ENCODE data around the gene SYK. TPM values are rescaled to one million over a fixed set of nuclear protein-coding genes. Genes with fewer than 3 reads are reported as not detected.

Gene SYK
- total RNA-seq, 2 donors from 2014 or later = 5.0 to 7.7 TPM

DNA sequence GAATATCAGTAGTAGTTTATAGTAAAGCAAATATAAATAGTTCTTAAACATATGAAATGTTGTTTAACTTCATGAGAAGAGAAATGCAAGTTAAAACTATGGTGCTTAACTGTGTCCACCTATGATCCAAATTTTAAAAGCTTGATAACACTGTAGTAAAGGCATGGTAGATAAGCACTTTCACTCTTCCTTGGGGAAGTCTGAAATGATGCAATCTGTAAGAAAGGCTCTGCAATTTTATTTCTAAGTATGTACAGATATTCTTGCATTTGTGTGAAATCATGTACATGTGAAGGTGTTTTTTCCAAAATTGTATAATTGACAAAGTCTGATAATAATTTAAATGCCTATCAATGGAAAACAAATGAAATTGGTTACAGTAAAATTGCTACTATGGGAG lies 66.9 kb downstream of the SYK start:
- no peak for DNase-seq
- no peak overlapping the region for H3K4me3 Mint-ChIP-seq

DNA sequence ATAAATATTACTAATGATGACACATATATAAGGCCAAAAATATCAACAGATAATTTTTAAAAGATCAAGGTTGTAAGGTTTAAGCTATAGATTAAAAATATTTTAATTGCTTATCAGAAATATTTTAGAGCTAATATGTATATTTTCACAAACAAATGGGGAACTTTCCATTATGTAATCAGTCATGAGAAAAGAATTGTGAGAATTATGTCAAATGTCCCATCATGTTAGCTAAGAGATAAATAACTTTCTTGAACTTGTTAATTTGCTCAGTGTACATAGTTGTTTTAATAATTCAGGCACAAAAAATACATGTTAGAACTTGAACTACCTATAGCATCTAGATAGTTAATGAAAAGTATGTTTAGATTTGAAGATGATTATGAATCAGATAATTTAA lies 67.7 kb downstream of the SYK start:
- Mint-ChIP-seq H3K27ac (no peak overlapping the region), H3K4me1 (peaks cover 9% of the 10 kb centered on the region), H3K36me3 (ENCODE audit: low read depth) (no peaks in the 10 kb centered on the region), H3K4me3 (no peak overlapping the region), H3K27me3 (peaks cover 21% of the 10 kb centered on the region)
- ATAC-seq (no peak), DNase-seq (no peak)
- no peaks in the 10 kb centered on the region for H3K9me3 ChIP-seq (ENCODE audit: control insufficient read depth, low read length, poor library complexity, severe bottlenecking)

More for the DNA sequence above, 66.9 kb downstream of the SYK start:
- Mint-ChIP-seq H3K27ac (no peak overlapping the region), H3K36me3 (ENCODE audit: low read depth) (no peaks in the 10 kb centered on the region), H3K27me3 (peaks cover 19% of the 10 kb centered on the region), H3K4me1 (peaks cover 11% of the 10 kb centered on the region)
- no peaks in the 10 kb centered on the region for H3K9me3 ChIP-seq (ENCODE audit: control insufficient read depth, low read length, poor library complexity, severe bottlenecking)
- no peak for ATAC-seq

DNA sequence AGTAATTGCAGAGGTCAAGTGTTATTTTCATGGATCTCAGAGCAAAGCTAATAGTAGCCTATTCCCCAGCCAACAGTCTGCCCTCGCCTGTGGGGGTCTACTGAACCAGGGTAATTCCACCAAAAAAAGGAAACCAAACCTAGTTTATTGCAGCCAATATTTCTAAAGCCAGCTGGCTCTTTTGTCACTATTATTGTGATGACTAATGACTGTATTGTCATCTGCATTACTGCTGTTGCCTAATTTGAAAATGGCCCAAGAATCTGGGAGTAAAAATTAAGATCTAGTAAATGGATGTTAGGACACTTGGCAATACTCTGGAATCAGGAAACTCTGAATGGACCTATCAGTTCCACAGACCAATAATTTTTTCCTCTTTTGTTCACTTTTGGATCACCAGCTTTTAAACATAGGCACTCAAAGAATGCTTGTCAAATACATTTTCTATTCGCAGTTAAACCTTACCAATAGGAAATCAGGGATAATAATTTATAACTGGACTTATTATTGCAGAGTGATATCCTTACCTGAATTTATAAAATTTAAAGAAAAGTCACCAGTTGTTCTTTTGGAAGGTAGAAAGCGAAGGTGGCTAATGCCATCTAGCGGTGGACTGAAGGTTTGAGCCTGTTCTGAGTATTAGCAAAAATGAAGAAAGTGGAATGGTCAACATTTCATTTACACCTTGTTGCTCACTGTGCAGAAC lies 69.2 kb downstream of the SYK start:
- no peak overlapping the region for H3K27ac Mint-ChIP-seq
- ATAC-seq = peak; percentile 46
- no peaks in the 10 kb centered on the region for H3K9me3 ChIP-seq (ENCODE audit: control insufficient read depth, low read length, poor library complexity, severe bottlenecking)
- H3K27me3 Mint-ChIP-seq = peaks cover 21% of the 10 kb centered on the region
- no peaks in the 10 kb centered on the region for H3K36me3 Mint-ChIP-seq (ENCODE audit: low read depth)
- no peaks in the 10 kb centered on the region for H3K4me1 Mint-ChIP-seq
- H3K4me3 Mint-ChIP-seq = no peak overlapping the region
- DNase-seq = no peak

DNA sequence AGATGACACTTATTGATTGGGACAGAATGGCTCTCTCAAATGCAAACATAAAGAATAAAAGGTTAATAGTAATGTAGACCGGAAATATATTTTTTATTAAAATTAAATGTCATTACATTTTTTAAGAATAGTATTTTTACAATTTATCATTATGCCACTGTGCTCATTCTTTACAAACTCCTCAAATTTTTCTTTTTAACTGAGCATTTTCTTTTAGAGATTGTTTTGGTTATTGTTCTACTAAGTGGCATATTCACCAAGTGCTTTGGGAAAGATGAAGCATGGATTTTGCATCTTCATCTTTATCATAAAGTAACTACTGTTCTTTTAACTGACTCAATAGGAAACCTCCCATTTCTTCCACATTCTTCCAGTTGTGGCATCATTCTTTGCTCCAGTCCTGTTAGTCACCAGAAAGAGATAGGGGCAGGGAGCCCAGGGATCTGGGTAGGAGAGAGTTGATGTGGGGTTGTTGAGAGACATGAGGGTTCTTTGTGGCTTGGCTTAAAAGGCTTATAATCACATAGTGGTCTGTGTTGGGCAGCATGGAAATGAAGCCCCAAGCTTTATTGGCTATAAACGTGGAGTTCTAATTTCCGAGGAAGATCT lies 69.8 kb downstream of the SYK start:
- no peak overlapping the region for H3K4me3 Mint-ChIP-seq
- no peaks in the 10 kb centered on the region for H3K9me3 ChIP-seq (ENCODE audit: control insufficient read depth, low read length, poor library complexity, severe bottlenecking)
- peaks cover 21% of the 10 kb centered on the region for H3K27me3 Mint-ChIP-seq
- no peaks in the 10 kb centered on the region for H3K4me1 Mint-ChIP-seq
- H3K27ac Mint-ChIP-seq = no peak overlapping the region
- ATAC-seq (no peak), DNase-seq (no peak)
- no peaks in the 10 kb centered on the region for H3K36me3 Mint-ChIP-seq (ENCODE audit: low read depth)

DNA sequence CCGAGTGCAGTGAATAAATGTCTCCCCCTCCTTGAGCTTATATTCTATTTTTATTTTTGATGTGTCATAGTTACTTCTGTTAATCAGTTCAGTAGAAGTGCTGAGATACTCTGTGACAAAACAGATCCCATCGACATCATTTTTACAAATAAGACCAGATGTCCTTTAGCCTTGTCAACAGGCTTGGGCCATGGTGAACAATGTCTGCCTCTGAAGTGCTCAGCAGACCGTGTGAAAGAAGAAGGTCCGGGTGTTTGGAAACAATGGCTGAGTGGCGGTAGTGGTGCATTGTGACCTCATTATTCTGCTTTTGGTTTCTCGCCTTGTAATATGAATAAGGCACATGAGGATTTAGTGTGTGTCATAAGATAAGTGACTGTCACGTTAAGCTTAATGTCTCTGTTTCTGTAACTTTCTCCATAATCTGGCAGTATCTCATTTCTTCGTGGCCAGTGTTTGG lies 71.2 kb downstream of the SYK start:
- no peaks in the 10 kb centered on the region for H3K9me3 ChIP-seq (ENCODE audit: control insufficient read depth, low read length, poor library complexity, severe bottlenecking)
- Mint-ChIP-seq H3K4me1 (no peaks in the 10 kb centered on the region), H3K27ac (no peak overlapping the region), H3K36me3 (ENCODE audit: low read depth) (no peaks in the 10 kb centered on the region), H3K4me3 (no peak overlapping the region), H3K27me3 (peaks cover 22% of the 10 kb centered on the region)
- no peak for ATAC-seq
- DNase-seq = no peak

DNA sequence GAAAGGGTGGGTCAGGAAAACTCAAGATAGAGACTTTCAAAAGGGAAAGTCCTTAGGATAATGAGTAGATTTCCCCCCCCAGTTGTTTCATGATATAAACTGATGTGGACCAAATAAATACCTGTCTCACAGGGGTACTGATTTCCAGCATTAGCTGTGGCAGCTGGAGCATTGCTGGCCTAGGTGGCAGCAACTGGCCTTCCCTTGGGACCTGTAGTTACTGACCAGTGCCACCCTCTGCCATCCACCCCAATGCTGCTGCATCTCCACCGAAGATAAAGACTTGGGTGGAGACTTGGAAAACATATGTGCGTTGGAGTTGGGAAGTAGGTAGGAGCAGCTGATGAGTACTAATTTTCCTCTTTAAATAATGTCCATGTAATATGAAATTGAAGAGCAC lies 71.8 kb downstream of the SYK start:
- H3K4me1 Mint-ChIP-seq = no peaks in the 10 kb centered on the region
- DNase-seq (no peak), ATAC-seq (no peak)
- H3K9me3 ChIP-seq (ENCODE audit: control insufficient read depth, low read length, poor library complexity, severe bottlenecking) = no peaks in the 10 kb centered on the region
- H3K27me3 Mint-ChIP-seq = peaks cover 28% of the 10 kb centered on the region
- no peak overlapping the region for H3K4me3 Mint-ChIP-seq
- no peak overlapping the region for H3K27ac Mint-ChIP-seq
- no peaks in the 10 kb centered on the region for H3K36me3 Mint-ChIP-seq (ENCODE audit: low read depth)

DNA sequence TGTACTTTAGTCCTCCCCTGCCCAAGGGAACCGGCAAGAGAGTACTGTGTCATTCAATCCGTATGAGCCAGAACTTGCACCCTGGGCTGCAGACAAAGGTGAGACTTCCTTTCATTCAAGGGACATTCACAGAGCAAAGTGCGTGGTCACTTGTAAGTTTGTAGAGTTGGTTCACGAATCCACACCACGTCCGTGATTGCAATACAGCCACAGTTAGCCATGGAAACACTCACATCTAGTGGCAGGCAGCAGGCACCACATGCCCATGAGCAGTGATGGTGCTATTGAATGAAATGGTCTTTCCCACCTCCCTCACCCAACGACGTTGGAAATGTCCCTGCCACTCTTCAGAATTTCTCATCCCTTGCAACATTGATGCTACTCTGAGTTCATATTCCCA lies 72.6 kb downstream of the SYK start:
- no peak for ATAC-seq
- no peak overlapping the region for H3K4me3 Mint-ChIP-seq
- H3K27me3 Mint-ChIP-seq = peaks cover 31% of the 10 kb centered on the region
- DNase-seq = no peak
- H3K4me1 Mint-ChIP-seq = no peaks in the 10 kb centered on the region
- no peaks in the 10 kb centered on the region for H3K9me3 ChIP-seq (ENCODE audit: control insufficient read depth, low read length, poor library complexity, severe bottlenecking)
- H3K36me3 Mint-ChIP-seq (ENCODE audit: low read depth) = no peaks in the 10 kb centered on the region
- no peak overlapping the region for H3K27ac Mint-ChIP-seq

DNA sequence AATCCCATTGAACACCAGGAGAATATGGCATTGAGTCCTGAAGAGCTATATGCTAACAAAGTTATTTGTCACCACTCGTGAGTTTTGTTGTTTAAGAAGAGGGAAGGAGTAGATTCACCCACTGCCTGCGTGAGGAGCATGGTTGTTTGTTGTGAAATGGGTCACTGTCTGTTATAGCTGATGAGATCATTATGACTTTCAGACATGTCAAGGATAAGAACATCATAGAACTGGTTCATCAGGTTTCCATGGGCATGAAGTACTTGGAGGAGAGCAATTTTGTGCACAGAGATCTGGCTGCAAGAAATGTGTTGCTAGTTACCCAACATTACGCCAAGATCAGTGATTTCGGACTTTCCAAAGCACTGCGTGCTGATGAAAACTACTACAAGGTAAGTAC lies 76.9 kb downstream of the SYK start:
- Mint-ChIP-seq H3K4me3 (no peak overlapping the region), H3K27me3 (peaks cover 16% of the 10 kb centered on the region), H3K36me3 (ENCODE audit: low read depth) (peaks cover 4% of the 10 kb centered on the region), H3K27ac (no peak overlapping the region), H3K4me1 (no peaks in the 10 kb centered on the region)
- ATAC-seq (no peak), DNase-seq (no peak)
- no peaks in the 10 kb centered on the region for H3K9me3 ChIP-seq (ENCODE audit: control insufficient read depth, low read length, poor library complexity, severe bottlenecking)

DNA sequence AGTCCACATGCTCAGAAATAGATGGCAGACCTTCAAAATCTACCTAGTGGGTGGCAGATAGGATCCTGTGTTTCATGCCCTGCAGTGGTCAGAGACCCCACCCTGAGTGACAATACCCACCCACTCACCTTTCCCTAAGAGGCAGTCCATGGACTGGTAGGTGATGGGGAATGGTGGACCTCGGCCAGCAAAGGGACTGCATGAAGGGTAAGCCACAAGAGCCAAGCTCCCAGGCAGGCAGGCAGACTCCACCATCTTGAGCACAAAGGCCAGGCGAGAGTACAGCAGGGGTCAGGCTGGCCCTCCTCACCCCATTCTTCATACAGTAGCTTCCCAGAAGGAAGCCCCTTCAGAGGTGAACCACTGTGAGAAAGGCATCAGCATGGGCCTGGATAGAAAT lies 78.4 kb downstream of the SYK start:
- Mint-ChIP-seq H3K27ac (no peak overlapping the region), H3K36me3 (ENCODE audit: low read depth) (peaks cover 4% of the 10 kb centered on the region), H3K27me3 (peaks cover 14% of the 10 kb centered on the region), H3K4me1 (no peaks in the 10 kb centered on the region), H3K4me3 (no peak overlapping the region)
- DNase-seq (no peak), ATAC-seq (no peak)
- no peaks in the 10 kb centered on the region for H3K9me3 ChIP-seq (ENCODE audit: control insufficient read depth, low read length, poor library complexity, severe bottlenecking)

DNA sequence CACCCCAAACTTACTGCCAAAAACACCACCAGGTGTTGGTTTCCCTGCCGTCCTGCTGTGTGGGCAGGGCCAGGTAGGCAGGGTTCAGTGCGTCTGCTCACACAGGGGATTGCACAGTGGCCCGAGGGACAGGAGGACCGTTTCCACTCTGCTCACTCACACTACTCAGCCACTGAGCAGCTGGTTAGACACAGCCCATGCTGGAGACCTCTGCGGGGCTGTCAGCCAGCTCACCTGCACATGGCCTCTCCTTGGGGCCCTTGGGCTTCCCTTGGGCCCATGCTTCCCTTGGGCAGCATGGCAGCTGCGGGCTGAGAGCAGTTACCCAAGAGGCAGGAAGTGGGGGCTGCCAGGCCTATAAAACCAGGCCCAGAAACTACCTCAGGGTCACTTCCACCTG lies 79.0 kb downstream of the SYK start:
- H3K4me1 Mint-ChIP-seq = no peaks in the 10 kb centered on the region

DNA sequence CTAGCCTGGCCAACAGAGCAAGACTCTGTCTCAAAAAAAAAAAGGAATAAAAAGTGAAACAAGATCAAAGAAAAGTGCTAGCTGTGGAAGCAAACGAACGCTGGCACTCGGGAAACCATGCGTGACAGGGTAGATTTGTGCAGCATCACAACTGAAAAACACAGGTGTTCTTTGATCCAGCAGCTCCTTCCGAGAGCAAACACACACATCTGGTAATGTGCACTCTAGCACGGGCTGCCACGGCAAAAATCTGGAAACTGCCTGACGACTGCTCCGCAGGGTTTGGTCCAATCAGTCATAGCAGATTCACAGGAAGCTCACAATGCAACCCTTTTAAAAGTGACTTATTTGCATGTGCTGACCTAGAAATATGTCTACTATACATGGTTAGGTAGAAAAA lies 80.0 kb downstream of the SYK start:
- H3K4me3 Mint-ChIP-seq = no peak overlapping the region
- DNase-seq (no peak), ATAC-seq (no peak)
- no peaks in the 10 kb centered on the region for H3K9me3 ChIP-seq (ENCODE audit: control insufficient read depth, low read length, poor library complexity, severe bottlenecking)
- no peak overlapping the region for H3K27ac Mint-ChIP-seq
- H3K4me1 Mint-ChIP-seq = no peaks in the 10 kb centered on the region
- peaks cover 4% of the 10 kb centered on the region for H3K36me3 Mint-ChIP-seq (ENCODE audit: low read depth)
- peaks cover 14% of the 10 kb centered on the region for H3K27me3 Mint-ChIP-seq

More for the DNA sequence above, 79.0 kb downstream of the SYK start:
- H3K9me3 ChIP-seq (ENCODE audit: control insufficient read depth, low read length, poor library complexity, severe bottlenecking) = no peaks in the 10 kb centered on the region
- ATAC-seq (no peak), DNase-seq (no peak)
- no peak overlapping the region for H3K4me3 Mint-ChIP-seq
- H3K36me3 Mint-ChIP-seq (ENCODE audit: low read depth) = peaks cover 4% of the 10 kb centered on the region
- no peak overlapping the region for H3K27ac Mint-ChIP-seq
- H3K27me3 Mint-ChIP-seq = peaks cover 14% of the 10 kb centered on the region

DNA sequence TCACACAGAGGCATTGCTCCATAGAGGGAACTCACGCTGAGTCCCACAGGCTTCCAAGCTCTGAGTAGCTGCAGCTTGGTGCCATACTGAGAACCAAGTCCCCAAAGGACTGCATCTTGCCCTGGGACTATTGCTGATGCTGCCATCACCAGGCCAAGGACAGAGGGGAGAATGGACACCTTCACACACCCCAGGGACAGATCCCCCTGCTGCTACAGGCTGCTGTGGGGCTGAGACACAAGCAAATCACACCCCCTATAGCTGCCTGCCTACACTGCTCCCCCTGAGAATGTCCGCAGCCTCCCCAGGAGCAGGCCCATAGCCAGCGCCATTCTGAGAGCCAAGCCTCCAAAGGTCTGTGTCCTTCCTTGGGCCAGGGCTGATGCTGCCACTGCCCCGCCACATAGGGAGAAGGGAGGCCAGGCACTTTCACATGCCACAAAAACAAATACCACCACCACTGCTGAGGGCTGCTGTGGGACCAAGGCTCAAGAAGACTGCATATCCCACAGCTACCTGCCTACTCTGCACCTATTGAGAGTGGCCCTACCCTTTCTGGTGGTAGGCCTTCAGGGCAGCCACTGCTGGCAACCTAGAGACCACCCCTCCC lies 81.5 kb downstream of the SYK start:
- peaks cover 4% of the 10 kb centered on the region for H3K36me3 Mint-ChIP-seq (ENCODE audit: low read depth)
- no peak for ATAC-seq
- H3K27ac Mint-ChIP-seq = no peak overlapping the region
- no peak for DNase-seq
- no peak overlapping the region for H3K4me3 Mint-ChIP-seq
- H3K4me1 Mint-ChIP-seq = no peaks in the 10 kb centered on the region
- H3K9me3 ChIP-seq (ENCODE audit: control insufficient read depth, low read length, poor library complexity, severe bottlenecking) = no peaks in the 10 kb centered on the region
- peaks cover 12% of the 10 kb centered on the region for H3K27me3 Mint-ChIP-seq

DNA sequence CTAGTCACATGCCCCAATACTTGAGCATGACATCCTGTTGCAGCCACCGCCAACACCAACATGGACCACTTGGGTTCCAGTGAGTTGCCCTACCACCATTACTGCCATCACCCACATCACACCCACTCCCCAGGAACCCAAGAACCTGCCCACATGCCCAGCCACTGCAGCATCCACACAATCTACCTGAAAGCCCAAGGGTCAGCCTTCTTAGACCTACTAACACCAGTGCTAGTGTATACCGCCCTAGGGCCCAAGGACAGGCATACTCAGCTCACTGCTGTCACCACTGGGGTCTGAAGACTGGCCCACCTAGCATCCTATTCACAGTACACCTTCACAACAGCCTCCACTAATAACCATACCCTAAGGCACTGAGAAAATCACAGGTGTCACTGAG lies 82.0 kb downstream of the SYK start:
- no peak for ATAC-seq

DNA sequence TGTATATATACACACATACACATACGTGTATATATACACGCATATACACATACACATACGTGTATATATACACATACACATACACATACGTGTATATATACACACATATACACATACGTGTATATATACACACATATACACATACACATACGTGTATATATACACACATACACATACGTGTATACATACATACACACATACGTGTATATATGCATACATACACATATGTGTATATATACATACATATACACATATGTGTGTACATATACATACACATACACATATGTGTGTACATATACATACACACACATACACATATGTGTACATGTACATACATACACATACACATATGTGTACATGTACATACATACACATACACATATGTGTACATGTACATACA lies 82.6 kb downstream of the SYK start:
- ATAC-seq = no peak

More for the DNA sequence above, 82.0 kb downstream of the SYK start:
- H3K9me3 ChIP-seq (ENCODE audit: control insufficient read depth, low read length, poor library complexity, severe bottlenecking) = no peaks in the 10 kb centered on the region
- Mint-ChIP-seq H3K36me3 (ENCODE audit: low read depth) (peaks cover 4% of the 10 kb centered on the region), H3K27me3 (peaks cover 12% of the 10 kb centered on the region), H3K4me3 (no peak overlapping the region), H3K27ac (no peak overlapping the region), H3K4me1 (no peaks in the 10 kb centered on the region)
- no peak for DNase-seq

More for the DNA sequence above, 82.6 kb downstream of the SYK start:
- no peak for DNase-seq
- Mint-ChIP-seq H3K36me3 (ENCODE audit: low read depth) (peaks cover 4% of the 10 kb centered on the region), H3K27me3 (peaks cover 16% of the 10 kb centered on the region), H3K4me3 (no peak overlapping the region), H3K4me1 (no peaks in the 10 kb centered on the region), H3K27ac (no peak overlapping the region)
- no peaks in the 10 kb centered on the region for H3K9me3 ChIP-seq (ENCODE audit: control insufficient read depth, low read length, poor library complexity, severe bottlenecking)

All from T-helper 17 cell (primary cell).